Neuron (in vitro differentiated cells): ENCODE data around the gene ARHGEF4.
"Not testable (repeated sequence)": the region's sequence is repeated elsewhere in the genome, so short reads cannot be mapped to it uniquely, and the experiment has no call there.

Experiments used
- H2AFZ ChIP-seq: one replicate; pipeline ENCODE4 v1.6.1; 2013; ENCODE audit warnings: low read depth, mild to moderate bottlenecking, inconsistent platforms, low read length, moderate library complexity
- H3K27me3 ChIP-seq: one replicate; pipeline ENCODE4 v1.6.1; 2013; ENCODE audit warnings: low read length; ENCODE audit not compliant: insufficient read depth
- H3K36me3 ChIP-seq: one replicate; pipeline ENCODE4 v1.6.1; 2013; ENCODE audit warnings: low read length; ENCODE audit not compliant: insufficient read depth
- H3K4me1 ChIP-seq: one replicate; pipeline ENCODE4 v1.6.1; 2013; ENCODE audit warnings: low read length; ENCODE audit not compliant: insufficient read depth
- H3K4me3 ChIP-seq: 2 replicates; pipeline ENCODE4 v1.5.1; 2013; ENCODE audit warnings: mild to moderate bottlenecking, low read length, moderate library complexity
- H3K9me3 ChIP-seq: one replicate; pipeline ENCODE4 v1.6.1; 2013; ENCODE audit warnings: low read length

Gene ARHGEF4

GRCh38 chr2:130986890-130987493 lies 150.3 kb downstream of the ARHGEF4 start:
- no peaks in the 10 kb centered on the region for H3K4me1 ChIP-seq
- H3K4me3 ChIP-seq: no peak overlapping the region
- no peaks in the 10 kb centered on the region for H3K27me3 ChIP-seq
- H2AFZ ChIP-seq: no peak overlapping the region
- H3K9me3 ChIP-seq: no peaks in the 10 kb centered on the region
- no peaks in the 10 kb centered on the region for H3K36me3 ChIP-seq

- Histone ChIP-seq H3K9me3 (no peaks in the 10 kb centered on the region), H3K36me3 (no peaks in the 10 kb centered on the region), H2AFZ (no peak overlapping the region), H3K4me3 (no peak overlapping the region), H3K27me3 (no peaks in the 10 kb centered on the region), H3K4me1 (no peaks in the 10 kb centered on the region)
Observed at GRCh38 chr2:130987519-130988425, 151.1 kb downstream of the ARHGEF4 start.

- H3K27me3 ChIP-seq, H3K4me1 ChIP-seq, H2AFZ ChIP-seq, H3K9me3 ChIP-seq, H3K4me3 ChIP-seq, H3K36me3 ChIP-seq: not testable (repeated sequence)
Observed at GRCh38 chr2:130991446-130991845, 154.7 kb downstream of the ARHGEF4 start.

DNA sequence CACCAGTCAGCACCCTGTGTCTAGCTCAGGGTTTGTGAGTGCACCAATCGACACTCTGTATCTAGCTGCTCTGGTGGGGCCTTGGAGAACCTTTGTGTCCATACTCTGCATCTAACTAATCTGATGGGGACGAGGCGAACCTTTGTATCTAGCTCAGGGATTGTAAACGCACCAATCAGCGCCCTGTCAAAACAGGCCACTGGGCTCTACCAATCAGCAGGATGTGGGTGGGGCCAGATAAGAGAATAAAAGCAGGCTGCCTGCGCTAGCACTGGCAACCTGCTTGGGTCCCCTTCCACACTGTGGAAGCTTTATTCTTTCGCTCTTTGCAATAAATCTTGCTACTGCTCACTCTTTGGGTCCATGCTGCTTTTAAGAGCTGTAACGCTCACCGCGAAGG lies 155.3 kb downstream of the ARHGEF4 start:
- not testable (repeated sequence) for H3K4me3 ChIP-seq, H3K36me3 ChIP-seq, H3K27me3 ChIP-seq, H3K9me3 ChIP-seq, H3K4me1 ChIP-seq, H2AFZ ChIP-seq

- H3K4me1 ChIP-seq: no peaks in the 10 kb centered on the region
- H3K9me3 ChIP-seq: no peaks in the 10 kb centered on the region
- no peak overlapping the region for H2AFZ ChIP-seq
- no peak overlapping the region for H3K4me3 ChIP-seq
- H3K36me3 ChIP-seq: no peaks in the 10 kb centered on the region
- H3K27me3 ChIP-seq: no peaks in the 10 kb centered on the region
Observed at GRCh38 chr2:130996691-130997090, 160.0 kb downstream of the ARHGEF4 start.

GRCh38 chr2:130997198-130997597 lies 160.5 kb downstream of the ARHGEF4 start:
- Histone ChIP-seq H3K4me1 (no peaks in the 10 kb centered on the region), H3K36me3 (no peaks in the 10 kb centered on the region), H2AFZ (no peak overlapping the region), H3K9me3 (no peaks in the 10 kb centered on the region), H3K4me3 (no peak overlapping the region), H3K27me3 (no peaks in the 10 kb centered on the region)

DNA sequence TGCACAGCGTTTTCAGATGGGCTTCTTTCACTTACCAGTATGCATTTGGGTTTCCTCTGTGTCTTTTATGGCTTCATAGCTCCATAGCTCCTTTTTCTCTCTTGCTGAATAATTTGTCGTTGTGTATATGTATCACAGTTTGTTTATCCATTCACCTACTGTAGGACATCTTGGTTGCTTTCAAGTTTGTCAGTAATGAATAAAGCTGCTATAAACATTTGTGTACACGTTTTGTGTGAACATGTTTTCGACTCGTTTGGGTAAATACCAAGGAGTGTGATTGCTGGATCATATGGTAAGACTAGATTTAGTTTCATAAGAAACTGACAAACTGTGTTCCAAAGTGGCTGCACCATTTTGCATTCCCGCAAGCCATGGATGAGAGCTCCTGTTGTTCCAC lies 161.8 kb downstream of the ARHGEF4 start:
- Histone ChIP-seq H3K4me1 (no peaks in the 10 kb centered on the region), H3K4me3 (no peak overlapping the region), H2AFZ (no peak overlapping the region), H3K27me3 (peaks cover 3% of the 10 kb centered on the region), H3K36me3 (no peaks in the 10 kb centered on the region), H3K9me3 (no peaks in the 10 kb centered on the region)

- H3K36me3 ChIP-seq: no peaks in the 10 kb centered on the region
- no peak overlapping the region for H2AFZ ChIP-seq
- H3K27me3 ChIP-seq: peaks cover 13% of the 10 kb centered on the region
- H3K9me3 ChIP-seq: no peaks in the 10 kb centered on the region
- H3K4me1 ChIP-seq: no peaks in the 10 kb centered on the region
- no peak overlapping the region for H3K4me3 ChIP-seq
Observed at GRCh38 chr2:131004446-131005209, 167.9 kb downstream of the ARHGEF4 start.

- Histone ChIP-seq H2AFZ (no peak overlapping the region), H3K4me3 (no peak overlapping the region), H3K9me3 (no peaks in the 10 kb centered on the region), H3K4me1 (no peaks in the 10 kb centered on the region), H3K27me3 (peaks cover 13% of the 10 kb centered on the region), H3K36me3 (no peaks in the 10 kb centered on the region)
Observed at GRCh38 chr2:131005216-131005935, 168.7 kb downstream of the ARHGEF4 start.

DNA sequence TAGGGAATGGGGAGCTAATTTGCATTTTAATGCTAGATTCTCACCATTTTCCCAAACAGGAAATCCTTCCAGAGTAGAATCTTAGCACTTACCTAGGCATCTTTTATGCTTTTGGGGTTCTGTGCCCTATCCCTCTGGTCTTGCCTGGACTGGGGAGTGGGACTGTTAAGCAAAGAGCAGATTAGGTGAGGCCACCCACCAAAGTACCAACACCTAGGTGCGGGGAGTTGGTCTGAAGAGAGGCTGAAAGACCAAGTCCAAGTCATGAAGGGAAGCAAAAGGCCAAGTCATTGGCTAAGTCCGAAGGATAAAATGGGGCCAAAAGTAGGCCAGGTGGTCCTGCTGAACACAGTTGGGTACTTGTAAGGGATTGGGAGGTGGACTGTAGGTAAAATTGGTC lies 169.8 kb downstream of the ARHGEF4 start:
- H3K36me3 ChIP-seq: no peaks in the 10 kb centered on the region
- no peak overlapping the region for H3K4me3 ChIP-seq
- H3K27me3 ChIP-seq: peaks cover 20% of the 10 kb centered on the region
- no peaks in the 10 kb centered on the region for H3K9me3 ChIP-seq
- no peak overlapping the region for H2AFZ ChIP-seq
- no peaks in the 10 kb centered on the region for H3K4me1 ChIP-seq

DNA sequence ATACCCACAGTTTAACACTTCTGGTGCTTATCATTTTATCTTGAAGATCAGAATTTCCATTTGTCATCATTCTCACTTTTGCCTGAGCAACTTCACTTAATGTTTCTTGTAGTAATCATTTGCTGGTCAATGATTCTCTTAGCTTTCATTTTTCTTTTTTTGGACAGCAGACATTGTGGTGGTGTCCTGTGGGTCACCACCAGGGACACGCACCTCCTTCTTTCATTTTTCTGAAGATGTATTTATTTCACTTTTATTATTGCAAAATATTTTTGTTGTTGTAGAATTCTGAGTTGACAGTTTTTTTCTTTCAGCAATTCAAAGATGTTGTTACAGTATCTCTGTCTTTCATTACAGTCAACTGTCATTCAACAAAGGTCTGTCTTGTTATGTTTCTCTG lies 172.3 kb downstream of the ARHGEF4 start:
- Histone ChIP-seq H3K4me1 (no peaks in the 10 kb centered on the region), H3K27me3 (peaks cover 14% of the 10 kb centered on the region), H2AFZ (no peak overlapping the region), H3K4me3 (no peak overlapping the region), H3K9me3 (no peaks in the 10 kb centered on the region), H3K36me3 (no peaks in the 10 kb centered on the region)

DNA sequence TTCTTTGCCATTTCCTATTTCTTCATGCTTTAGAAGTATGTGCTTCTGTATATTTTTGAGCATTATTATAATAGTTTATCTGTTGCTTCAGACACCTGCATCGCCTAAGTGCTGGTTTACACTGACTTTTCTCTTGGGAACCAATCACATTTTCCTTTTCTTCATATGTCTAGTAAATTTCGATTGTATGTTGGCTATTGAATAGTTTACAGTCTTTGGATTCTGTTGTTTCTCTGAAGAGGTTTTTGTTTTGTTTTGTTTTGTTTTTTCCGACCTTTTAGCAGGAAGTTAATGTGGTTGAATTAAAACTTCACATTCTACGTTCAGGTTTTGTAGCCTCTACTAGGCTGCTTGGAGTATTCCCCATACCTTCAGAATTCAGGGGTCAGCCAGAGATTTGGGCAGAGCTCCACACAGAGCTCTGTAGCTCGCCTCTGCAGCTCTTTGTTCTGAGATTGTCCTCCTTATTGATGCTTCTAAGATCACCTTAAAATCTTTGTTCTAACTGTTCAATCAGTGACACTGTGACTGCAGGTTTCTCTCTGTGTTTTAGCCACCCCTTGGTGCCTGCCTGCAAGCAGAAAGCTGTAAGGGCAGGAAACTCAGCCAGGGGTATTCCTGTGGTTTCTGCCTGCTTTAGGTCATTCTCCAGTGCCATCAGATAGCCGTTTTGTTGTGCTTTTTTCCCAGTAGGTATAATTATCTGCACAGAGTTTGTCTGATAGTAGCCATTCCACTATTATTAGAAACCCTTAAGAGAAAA lies 173.2 kb downstream of the ARHGEF4 start:
- H3K27me3 ChIP-seq: peaks cover 11% of the 10 kb centered on the region
- no peak overlapping the region for H2AFZ ChIP-seq
- no peaks in the 10 kb centered on the region for H3K36me3 ChIP-seq
- H3K4me1 ChIP-seq: no peaks in the 10 kb centered on the region
- H3K4me3 ChIP-seq: no peak overlapping the region
- H3K9me3 ChIP-seq: no peaks in the 10 kb centered on the region
